ENCODE results near the gene KHK. TPM values are rescaled to one million over a fixed set of nuclear protein-coding genes. Genes with fewer than 3 reads are reported as not detected.

Gene KHK
- total and polyA plus RNA-seq, 9 of the 15 experiments (the other 6 are each of a cell fraction or from before 2014, with no cell fraction given) = 1.5 to 10.7 (median 5.2) TPM

- TF ChIP-seq ZBTB5 (IDR thresholded peaks at IDR 0.05) (no peak), ZNF512 (tag; IDR thresholded peaks at IDR 0.05) (no peak), ETV6 (IDR thresholded peaks at IDR 0.05; ENCODE audit: borderline replicate concordance in 1 of 2, low read depth in 2 of 2, low read length in 1 of 2) (no peak), ETV6 (CRISPR knock-in tag; IDR thresholded peaks at IDR 0.05; ENCODE audit: borderline replicate concordance) (no peak), ZNF668 (CRISPR knock-in tag; IDR thresholded peaks at IDR 0.05) (no peak), RREB1 (CRISPR knock-in tag; IDR thresholded peaks at IDR 0.05) (no peak), TOE1 (IDR thresholded peaks at IDR 0.05; ENCODE audit: borderline replicate concordance) (no peak), TOE1 (CRISPR knock-in tag; IDR thresholded peaks at IDR 0.05; ENCODE audit: borderline replicate concordance, low read depth) (no peak), SNRNP70 (optimal IDR thresholded peaks at IDR 0.05; ENCODE audit: low read depth, low read length) (no peak), SNAPC5 (CRISPR knock-in tag; IDR thresholded peaks at IDR 0.05) (no peak), NFATC3 (IDR thresholded peaks at IDR 0.05) (no peak), CAMTA2 (CRISPR knock-in tag; conservative IDR thresholded peaks at IDR 0.05) (no peak), E2F1 (CRISPR knock-in tag; IDR thresholded peaks at IDR 0.05) (no peak), NR3C1 (CRISPR knock-in tag; IDR thresholded peaks at IDR 0.05) (no peak)
These were observed 37.0 kb downstream of the KHK start, which contains the start of gene ABHD1 (continued) for GRCh38 chr2:27123302-27124150.
